NCI-H2107 treated with DMSO at 0.1 percent for 48 hours (cell line): ENCODE data around the gene PTN.
"Not testable (repeated sequence)": the region's sequence is repeated elsewhere in the genome, so short reads cannot be mapped to it uniquely, and the experiment has no call there.

Experiments used
- DNase-seq: peaks from one replicate; lab custom pipeline; 2025; ENCODE audit not compliant: unreplicated experiment; lab: John Stamatoyannopoulos, UW

PTN gene

GRCh38 chr7:137181619-137182018, 161.9 kb downstream of the PTN start:
- not testable (repeated sequence) for DNase-seq
